OCI-LY7 (cell line): ENCODE data around the gene CACNA2D4.

Source experiments
- CTCF ChIP-seq: fragments of 200-600 bp; sonication (generic); conservative IDR thresholded peaks from 2 replicates; pipeline ENCODE4 v1.5.1; 2014; ENCODE audit warnings: mild to moderate bottlenecking, antibody characterized with exemption, low read length, moderate library complexity, mixed read lengths
- EZH2phosphoT487 ChIP-seq: fragments of 200-600 bp; sonication (generic); IDR thresholded peaks from 2 replicates; pipeline ENCODE4 v1.6.1; 2018; ENCODE audit warnings: low read depth, borderline replicate concordance, mild to moderate bottlenecking, mixed run types, antibody characterized with exemption, low read length, moderate library complexity, mixed read lengths

GRCh38 chr12:1914114-1914911, 4.1 kb downstream of the CACNA2D4 start:
- TF ChIP-seq CTCF (no peak), EZH2phosphoT487 (no peak)
